Fibroblast of villous mesenchyme (primary cell): Measurements from ENCODE around the gene ZBTB47. TPM values are rescaled to one million over a fixed set of nuclear protein-coding genes. Genes with fewer than 3 reads are reported as not detected.

Source experiments
- DNase-seq: peaks from one replicate; pipeline ENCODE4 v3.0.0-alpha.2; 2010; ENCODE audit warnings: low read depth
- H3K4me3 ChIP-seq: 2 replicates; pipeline ENCODE4 v1.5.1; 2011; ENCODE audit warnings: low read depth, mild to moderate bottlenecking, low read length
- total RNA-seq: library from RNA; depleted of rRNA; stranded (reverse); fragments of >200 nt; gene quantifications from 2 replicates; pipeline ENCODE4 v1.2.3, GENCODE V29; 2012
- TF ChIP-seq, protein P1 (sequence below): IDR thresholded peaks from 2 replicates; pipeline ENCODE4 v1.5.1; 2012; ENCODE audit warnings: low read depth, mild to moderate bottlenecking, low read length; ENCODE audit not compliant: insufficient read depth

The ZBTB47 gene
- total RNA-seq, 1 donor = 25.9 TPM

DNA sequence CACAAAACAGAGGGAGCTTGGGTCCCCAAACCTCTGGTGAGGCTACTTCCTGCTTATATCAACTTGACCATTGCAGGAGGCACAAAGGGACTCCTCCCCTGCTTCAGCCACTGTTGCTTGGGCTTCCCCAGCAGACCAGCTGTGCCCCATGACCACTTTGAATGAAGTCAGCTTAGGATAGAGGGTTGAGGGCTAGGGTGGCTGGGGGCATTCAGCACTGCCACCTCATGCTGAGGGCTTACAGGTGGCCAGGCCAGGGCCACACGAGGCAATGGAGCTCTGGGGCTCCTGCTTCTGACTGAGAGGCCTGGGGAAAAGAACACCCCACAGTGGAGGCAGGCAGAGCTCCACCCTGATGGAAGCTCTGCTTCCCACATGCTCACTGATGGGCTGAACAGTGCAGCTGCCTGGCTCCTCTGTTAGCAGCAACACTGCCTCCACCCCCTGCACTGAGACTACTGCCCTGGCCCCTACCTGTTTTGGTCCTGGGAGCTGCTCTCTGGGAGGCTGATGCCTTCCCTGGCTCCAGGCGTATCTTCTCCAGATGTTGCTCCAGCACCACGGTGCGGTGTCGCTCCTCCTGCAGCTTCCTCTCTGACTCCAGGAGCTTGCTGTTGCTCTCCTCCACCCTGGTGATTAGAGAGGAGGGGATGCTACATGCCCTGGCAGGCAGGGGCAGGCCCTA, 59.3 kb downstream of the ZBTB47 start:
- TF ChIP-seq, protein P1, sequence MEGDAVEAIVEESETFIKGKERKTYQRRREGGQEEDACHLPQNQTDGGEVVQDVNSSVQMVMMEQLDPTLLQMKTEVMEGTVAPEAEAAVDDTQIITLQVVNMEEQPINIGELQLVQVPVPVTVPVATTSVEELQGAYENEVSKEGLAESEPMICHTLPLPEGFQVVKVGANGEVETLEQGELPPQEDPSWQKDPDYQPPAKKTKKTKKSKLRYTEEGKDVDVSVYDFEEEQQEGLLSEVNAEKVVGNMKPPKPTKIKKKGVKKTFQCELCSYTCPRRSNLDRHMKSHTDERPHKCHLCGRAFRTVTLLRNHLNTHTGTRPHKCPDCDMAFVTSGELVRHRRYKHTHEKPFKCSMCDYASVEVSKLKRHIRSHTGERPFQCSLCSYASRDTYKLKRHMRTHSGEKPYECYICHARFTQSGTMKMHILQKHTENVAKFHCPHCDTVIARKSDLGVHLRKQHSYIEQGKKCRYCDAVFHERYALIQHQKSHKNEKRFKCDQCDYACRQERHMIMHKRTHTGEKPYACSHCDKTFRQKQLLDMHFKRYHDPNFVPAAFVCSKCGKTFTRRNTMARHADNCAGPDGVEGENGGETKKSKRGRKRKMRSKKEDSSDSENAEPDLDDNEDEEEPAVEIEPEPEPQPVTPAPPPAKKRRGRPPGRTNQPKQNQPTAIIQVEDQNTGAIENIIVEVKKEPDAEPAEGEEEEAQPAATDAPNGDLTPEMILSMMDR = no peak
- DNase-seq = no peak
- H3K4me3 ChIP-seq = no peak overlapping the region

DNA sequence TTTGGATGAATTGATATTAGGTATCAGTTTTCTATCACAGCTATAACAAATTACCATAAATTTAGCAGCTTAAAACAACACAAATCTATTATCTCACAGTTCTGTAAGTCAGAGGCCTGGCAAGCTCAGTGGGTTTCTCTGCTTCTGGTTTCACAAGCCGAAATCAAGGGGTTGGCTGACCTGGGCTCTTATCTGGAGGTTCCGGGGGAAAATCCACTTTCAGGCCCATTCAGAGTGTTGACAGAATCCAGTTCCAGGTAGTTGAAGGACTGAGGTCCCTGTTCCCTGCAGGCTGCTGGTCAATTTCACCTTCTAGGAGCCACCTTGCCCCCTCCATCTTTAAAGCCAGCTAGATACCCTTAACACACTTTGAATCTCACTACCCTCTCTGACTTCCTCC, 60.2 kb downstream of the ZBTB47 start:
- TF ChIP-seq, protein P1 = no peak
- no peak overlapping the region for H3K4me3 ChIP-seq
- DNase-seq = no peak

DNA sequence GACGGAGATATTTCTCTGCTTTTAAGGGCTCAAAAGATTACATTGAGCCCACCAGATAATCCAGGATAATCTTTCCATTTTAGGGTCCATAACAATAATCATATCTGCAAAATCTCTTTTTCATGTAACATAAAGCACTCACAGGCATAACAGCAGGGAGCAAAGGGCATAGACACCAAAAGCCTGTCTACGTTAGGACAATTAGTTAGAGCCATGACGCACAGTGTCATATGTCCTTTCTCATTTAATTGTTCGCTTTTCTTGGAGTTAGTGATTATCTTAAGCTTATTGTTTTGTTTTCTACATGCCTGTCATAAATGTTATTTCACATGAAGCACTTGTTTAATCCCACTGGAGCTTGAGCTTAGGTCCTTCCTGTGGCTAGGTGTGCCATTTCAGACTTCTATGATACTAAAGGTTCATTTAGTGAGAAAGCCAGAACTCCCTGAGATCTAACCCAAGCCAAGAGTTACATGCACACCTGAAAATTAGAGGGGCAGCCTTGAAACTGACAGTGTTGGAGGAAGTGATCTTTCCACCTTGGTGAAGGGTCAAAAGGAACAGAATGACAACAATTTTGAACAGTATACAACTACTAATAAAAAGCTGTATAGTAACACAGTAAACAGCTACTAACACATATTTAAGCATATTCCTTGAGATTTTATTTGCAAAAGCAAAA, 60.8 kb downstream of the ZBTB47 start:
- TF ChIP-seq, protein P1 = no peak
- H3K4me3 ChIP-seq = no peak overlapping the region
- DNase-seq = no peak

Other genes with a start within 250 kb of the ZBTB47 start
- gene LYZL4, start 243.1 kb upstream of the ZBTB47 start, total RNA-seq = not detected in 2 replicates
- gene VIPR1, start 151.1 kb upstream of the ZBTB47 start, total RNA-seq = 0.32 TPM in 1 of 2 replicates, not detected in the other
- gene SEC22C, start 71.7 kb upstream of the ZBTB47 start, total RNA-seq = 69.3 and 78.6 TPM in 2 replicates
- 10.3 and 24.6 TPM in 2 replicates for gene SS18L2, start 62.8 kb upstream of the ZBTB47 start, total RNA-seq
- gene NKTR, start 53.0 kb upstream of the ZBTB47 start, total RNA-seq = 69.6 and 82.9 TPM in 2 replicates
- not detected in 2 replicates for gene KLHL40, start 31.8 kb downstream of the ZBTB47 start, total RNA-seq
- not detected in 2 replicates for gene HHATL, start 49.1 kb downstream of the ZBTB47 start, total RNA-seq
- gene CCDC13, start 119.6 kb downstream of the ZBTB47 start, total RNA-seq = 0.43 and 0.64 TPM in 2 replicates
- 130 and 184 TPM in 2 replicates for gene HIGD1A, start 150.8 kb downstream of the ZBTB47 start, total RNA-seq
- under 0.01 TPM in 1 of 2 replicates, not detected in the other for gene ACKR2, start 155.7 kb downstream of the ZBTB47 start, total RNA-seq
- not detected in 2 replicates for gene CYP8B1, start 222.2 kb downstream of the ZBTB47 start, total RNA-seq